GM18508 (cell line): ENCODE measurements around the gene ITGAL.
"Not testable (repeated sequence)": the region's sequence is repeated elsewhere in the genome, so short reads cannot be mapped to it uniquely, and the experiment has no call there.

ENCODE experiments used
- ATAC-seq: cut with Tn5 transposase; IDR thresholded peaks from one replicate; pipeline ENCODE4 v1.9.1; 2021; ENCODE audit warnings: moderate number of reproducible peaks; ENCODE audit not compliant: insufficient read depth, unreplicated experiment

The ITGAL gene

GRCh38 chr16:30490210-30490609, 17.7 kb downstream of the ITGAL start:
- no peak for ATAC-seq

GRCh38 chr16:30491229-30491628, 18.7 kb downstream of the ITGAL start:
- no peak for ATAC-seq

- no peak for ATAC-seq
These were observed 19.3 kb downstream of the ITGAL start for GRCh38 chr16:30491744-30492308.

- ATAC-seq, result no peak
These were observed 21.5 kb downstream of the ITGAL start for GRCh38 chr16:30493941-30494488.

GRCh38 chr16:30494709-30495108, 22.2 kb downstream of the ITGAL start:
- ATAC-seq, result no peak

GRCh38 chr16:30499284-30499683, 26.7 kb downstream of the ITGAL start:
- ATAC-seq, result no peak

- no peak for ATAC-seq
These were observed 31.1 kb downstream of the ITGAL start for GRCh38 chr16:30503403-30504296.

GRCh38 chr16:30509081-30509765, 36.7 kb downstream of the ITGAL start:
- ATAC-seq, result no peak

- no peak for ATAC-seq
These were observed 37.9 kb downstream of the ITGAL start for GRCh38 chr16:30510376-30510938.

GRCh38 chr16:30511509-30511908, 39.0 kb downstream of the ITGAL start:
- no peak for ATAC-seq

- ATAC-seq, result no peak
These were observed 42.7 kb downstream of the ITGAL start for GRCh38 chr16:30515275-30515674.

GRCh38 chr16:30518552-30518951, 46.0 kb downstream of the ITGAL start:
- ATAC-seq, result no peak

- ATAC-seq, result no peak
These were observed 46.8 kb downstream of the ITGAL start for GRCh38 chr16:30519120-30520049.

- ATAC-seq, result no peak
These were observed 48.9 kb downstream of the ITGAL start for GRCh38 chr16:30521476-30521872.

GRCh38 chr16:30521873-30522641, 49.5 kb downstream of the ITGAL start:
- ATAC-seq, result no peak

GRCh38 chr16:30522702-30523463, 50.3 kb downstream of the ITGAL start:
- ATAC-seq, result not testable (repeated sequence)

GRCh38 chr16:30523768-30524574, 51.4 kb downstream of the ITGAL start:
- ATAC-seq, result no peak
